Measurements from ENCODE around the gene JOSD2.

GRCh38 chr19:50514346-50515167, 3.6 kb upstream of the JOSD2 start:
- no peak for TF ChIP-seq EZH2 (IDR thresholded peaks at IDR 0.05; ENCODE audit: borderline replicate concordance, insufficient read depth, low read depth, low read length, poor library complexity, severe bottlenecking)
- no peak for TF ChIP-seq CTCF (IDR thresholded peaks at IDR 0.05)
